DMS53 treated with DMSO at 0.1 percent for 48 hours (cell line): ENCODE results near the gene FAR1.

Source experiments
- DNase-seq: peaks from one replicate; lab custom pipeline; 2025; ENCODE audit not compliant: unreplicated experiment; lab: John Stamatoyannopoulos, UW

The FAR1 gene

GRCh38 chr11:13775471-13775870, 107.0 kb downstream of the FAR1 start:
- DNase-seq = no peak

GRCh38 chr11:13776134-13776815, 107.8 kb downstream of the FAR1 start:
- no peak for DNase-seq

- no peak for DNase-seq
Observed at GRCh38 chr11:13777341-13777985, 109.0 kb downstream of the FAR1 start.

GRCh38 chr11:13778345-13778744, 109.9 kb downstream of the FAR1 start:
- DNase-seq = no peak

GRCh38 chr11:13781153-13781552, 112.7 kb downstream of the FAR1 start:
- DNase-seq = peak; percentile 73
